Effector memory CD4-positive, alpha-beta T cell (primary cell): ENCODE data around the gene HDAC6.

Source experiments
- DNase-seq, 3 donors: peaks; one replicate each; pipeline ENCODE4 v3.0.0-alpha.2; 2020
- H3K27ac ChIP-seq: 2 replicates; pipeline ENCODE4 v1.7.0; 2013; ENCODE audit warnings: mild to moderate bottlenecking, low read length, moderate library complexity; ENCODE audit not compliant: insufficient read depth, poor library complexity, severe bottlenecking
- H3K27me3 ChIP-seq: replicated peaks from 2 replicates; pipeline ENCODE4 v1.7.0; 2013; ENCODE audit warnings: mild to moderate bottlenecking, low read length; ENCODE audit not compliant: insufficient read depth, control insufficient read depth, poor library complexity, severe bottlenecking
- H3K36me3 ChIP-seq: 2 replicates; pipeline ENCODE4 v1.7.0; 2013; ENCODE audit warnings: mild to moderate bottlenecking, low read length, moderate library complexity; ENCODE audit not compliant: control insufficient read depth, insufficient read depth
- H3K4me1 ChIP-seq: 2 replicates; pipeline ENCODE4 v1.7.0; 2013; ENCODE audit warnings: low read length, mild to moderate bottlenecking; ENCODE audit not compliant: control insufficient read depth, insufficient read depth, poor library complexity, severe bottlenecking
- H3K4me3 ChIP-seq: 2 replicates; pipeline ENCODE4 v1.7.0; 2013; ENCODE audit warnings: low read length, low read depth, mild to moderate bottlenecking; ENCODE audit not compliant: insufficient read depth, poor library complexity, severe bottlenecking
- H3K9me3 ChIP-seq: 2 replicates; pipeline ENCODE4 v1.7.0; 2013; ENCODE audit warnings: mild to moderate bottlenecking, low read length, moderate library complexity; ENCODE audit not compliant: control insufficient read depth

The HDAC6 gene

DNA sequence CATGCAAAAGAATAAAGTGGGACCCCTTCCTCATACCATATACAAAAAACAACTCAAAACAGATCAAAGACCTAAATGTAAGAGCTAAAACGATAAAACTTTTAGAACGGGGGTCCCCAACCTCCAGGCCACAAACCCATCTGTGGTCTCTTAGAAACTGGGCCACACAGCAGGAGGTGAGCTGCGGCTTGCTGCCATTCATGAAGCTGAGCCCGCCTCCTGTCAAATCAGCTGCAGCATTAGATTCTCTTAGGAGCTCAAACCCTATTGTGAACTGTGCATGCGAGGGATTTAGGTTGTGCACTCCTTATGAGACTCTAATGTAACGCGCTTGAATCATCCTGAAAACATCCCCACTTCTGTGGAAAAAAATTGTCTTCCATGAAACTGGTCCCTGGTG is 22.5 kb upstream of the HDAC6 start:
- no peak overlapping the region for H3K27ac ChIP-seq
- no peak overlapping the region for H3K4me3 ChIP-seq
- no peaks in the 10 kb centered on the region for H3K9me3 ChIP-seq
- no peaks in the 10 kb centered on the region for H3K4me1 ChIP-seq
- H3K27me3 ChIP-seq = no peaks in the 10 kb centered on the region
- DNase-seq = no peak
- no peaks in the 10 kb centered on the region for H3K36me3 ChIP-seq

- Histone ChIP-seq H3K36me3 (no peaks in the 10 kb centered on the region), H3K4me3 (no peak overlapping the region), H3K27ac (no peak overlapping the region), H3K27me3 (no peaks in the 10 kb centered on the region), H3K9me3 (no peaks in the 10 kb centered on the region), H3K4me1 (no peaks in the 10 kb centered on the region)
- DNase-seq = no peak
Measured at GRCh38 chrX:48781705-48782104, 20.2 kb upstream of the HDAC6 start.

DNA sequence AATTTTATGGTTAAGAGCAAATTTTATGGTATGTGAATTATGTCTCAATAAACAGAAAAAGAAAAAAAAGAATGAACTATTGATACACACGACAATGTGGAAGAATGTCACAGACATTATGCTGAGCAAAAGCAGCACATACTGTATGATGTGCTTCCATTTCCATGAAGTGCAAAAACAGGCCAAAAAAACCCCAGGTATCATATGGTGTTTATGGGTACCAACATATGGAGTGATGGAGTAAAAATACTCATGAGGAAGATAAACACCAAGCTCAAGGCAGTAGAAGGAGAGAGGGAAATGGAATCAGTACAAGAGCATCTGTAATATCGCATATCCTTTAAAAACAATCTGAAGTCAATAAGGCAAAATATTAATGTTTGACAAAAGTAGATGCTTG is 19.7 kb upstream of the HDAC6 start:
- H3K27ac ChIP-seq = no peak overlapping the region
- no peaks in the 10 kb centered on the region for H3K36me3 ChIP-seq
- no peaks in the 10 kb centered on the region for H3K4me1 ChIP-seq
- H3K27me3 ChIP-seq = no peaks in the 10 kb centered on the region
- no peak for DNase-seq
- no peaks in the 10 kb centered on the region for H3K9me3 ChIP-seq
- no peak overlapping the region for H3K4me3 ChIP-seq

- Histone ChIP-seq H3K4me3 (no peak overlapping the region), H3K9me3 (no peaks in the 10 kb centered on the region), H3K27me3 (no peaks in the 10 kb centered on the region), H3K36me3 (no peaks in the 10 kb centered on the region), H3K27ac (no peak overlapping the region), H3K4me1 (no peaks in the 10 kb centered on the region)
- no peak for DNase-seq
Measured at GRCh38 chrX:48782795-48783194, 19.1 kb upstream of the HDAC6 start.

DNA sequence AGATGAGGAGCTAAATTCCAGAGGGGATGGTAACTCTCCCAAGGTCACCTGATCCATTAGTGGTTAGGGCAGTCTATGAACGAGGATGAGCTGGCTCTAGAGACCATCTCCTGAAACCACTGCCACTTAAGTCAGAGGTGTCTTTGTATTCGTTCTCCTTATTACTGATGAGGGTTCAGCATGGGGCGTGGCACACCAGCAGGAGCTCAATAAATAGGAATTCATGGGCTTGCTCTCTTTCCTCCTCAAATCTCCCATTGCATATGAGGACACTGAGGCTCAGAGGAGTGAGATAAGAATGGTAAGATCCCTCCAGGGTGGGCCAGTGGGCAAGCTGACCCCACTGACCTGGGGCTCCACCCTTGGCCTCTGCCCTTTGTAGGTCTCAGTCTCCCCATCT is 17.1 kb upstream of the HDAC6 start:
- Histone ChIP-seq H3K36me3 (no peaks in the 10 kb centered on the region), H3K4me1 (no peaks in the 10 kb centered on the region), H3K27me3 (no peaks in the 10 kb centered on the region), H3K27ac (no peak overlapping the region), H3K4me3 (no peak overlapping the region), H3K9me3 (no peaks in the 10 kb centered on the region)
- DNase-seq = no peak

DNA sequence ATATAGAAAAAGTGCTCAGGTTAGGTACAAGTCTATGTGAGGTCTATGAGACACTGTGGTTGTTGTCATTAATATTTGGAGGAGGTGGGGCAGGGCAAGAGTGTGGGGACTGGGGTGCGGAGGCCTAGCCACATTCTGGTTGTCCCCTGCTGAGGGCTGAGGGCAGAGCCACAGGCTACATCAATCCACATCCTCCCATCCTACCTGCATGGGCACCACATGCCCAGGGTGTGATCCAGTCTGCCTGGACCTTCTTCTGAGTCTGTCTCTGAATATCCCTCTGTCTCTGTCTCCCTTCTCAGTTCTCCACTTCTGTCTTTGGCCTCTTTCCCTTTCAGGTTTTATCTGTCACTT is 16.7 kb upstream of the HDAC6 start:
- Histone ChIP-seq H3K27ac (no peak overlapping the region), H3K9me3 (no peaks in the 10 kb centered on the region), H3K4me1 (no peaks in the 10 kb centered on the region), H3K4me3 (no peak overlapping the region), H3K36me3 (no peaks in the 10 kb centered on the region), H3K27me3 (no peaks in the 10 kb centered on the region)
- no peak for DNase-seq

DNA sequence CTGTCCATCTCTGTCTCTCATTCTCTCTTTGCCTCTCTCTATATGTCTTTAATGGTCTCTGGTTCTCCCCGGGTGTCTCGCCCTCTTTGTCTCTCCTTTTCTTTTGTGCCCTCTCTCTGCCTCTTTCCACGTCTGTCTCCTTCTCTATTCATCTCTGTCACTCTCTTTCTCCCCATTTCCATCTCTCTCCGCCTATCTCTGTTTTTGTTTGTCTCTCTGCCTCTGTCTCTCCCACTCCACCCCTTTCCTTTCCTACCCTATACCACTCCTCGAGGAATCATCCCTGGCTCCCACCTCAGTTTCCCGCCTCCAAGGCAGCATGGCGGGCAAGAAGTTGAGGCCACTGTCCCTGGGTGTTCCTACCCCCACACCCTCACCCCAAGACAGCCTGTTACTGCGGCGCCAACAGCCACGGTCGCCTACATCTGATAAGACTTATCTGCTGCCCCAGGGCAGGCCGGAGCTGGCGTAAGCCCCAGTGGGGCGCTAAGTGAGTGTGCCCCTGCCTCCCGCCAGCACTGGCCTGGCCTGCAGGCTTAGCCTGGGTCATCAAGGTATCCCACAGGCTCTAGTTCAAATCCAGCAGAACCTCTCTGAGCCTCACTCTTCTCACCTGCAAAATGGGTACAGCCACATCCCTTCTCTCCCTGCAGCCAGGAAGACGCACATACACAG is 16.2 kb upstream of the HDAC6 start:
- H3K4me1 ChIP-seq = no peaks in the 10 kb centered on the region
- no peak overlapping the region for H3K27ac ChIP-seq
- H3K27me3 ChIP-seq = no peaks in the 10 kb centered on the region
- no peaks in the 10 kb centered on the region for H3K36me3 ChIP-seq
- DNase-seq = no peak
- no peaks in the 10 kb centered on the region for H3K9me3 ChIP-seq
- no peak overlapping the region for H3K4me3 ChIP-seq

DNA sequence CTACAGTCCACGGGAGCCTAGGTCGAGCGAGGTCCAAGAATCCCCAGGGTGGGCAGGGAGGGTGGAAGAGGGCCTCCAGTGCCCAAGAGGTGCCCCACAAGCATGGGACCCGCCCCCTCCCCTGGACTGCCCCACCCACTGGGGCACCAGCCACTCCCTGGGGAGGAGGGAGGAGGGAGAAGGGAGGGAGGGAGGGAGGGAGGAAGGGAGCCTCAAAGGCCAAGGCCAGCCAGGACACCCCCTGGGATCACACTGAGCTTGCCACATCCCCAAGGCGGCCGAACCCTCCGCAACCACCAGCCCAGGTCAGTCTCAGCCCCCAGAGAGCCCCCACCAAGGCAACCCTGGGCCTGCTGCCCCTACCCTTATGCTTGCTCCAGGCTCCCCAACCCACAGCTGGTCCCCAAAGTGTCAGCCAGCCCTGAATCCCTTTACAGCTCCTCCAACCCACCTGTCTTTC is 15.5 kb upstream of the HDAC6 start, which contains the start of gene GATA1:
Gene GATA1, plus strand, starts transcription at position 250 of the 460 bp plus-strand sequence. CDS start 4,520 bp downstream, outside the sequence.
- Histone ChIP-seq H3K36me3 (no peaks in the 10 kb centered on the region), H3K4me1 (no peaks in the 10 kb centered on the region), H3K4me3 (no peak within 1 kb of the TSS), H3K9me3 (no peaks in the 10 kb centered on the region), H3K27ac (no peak within 1 kb of the TSS), H3K27me3 (no peaks in the 10 kb centered on the region)
- DNase-seq = no peak

DNA sequence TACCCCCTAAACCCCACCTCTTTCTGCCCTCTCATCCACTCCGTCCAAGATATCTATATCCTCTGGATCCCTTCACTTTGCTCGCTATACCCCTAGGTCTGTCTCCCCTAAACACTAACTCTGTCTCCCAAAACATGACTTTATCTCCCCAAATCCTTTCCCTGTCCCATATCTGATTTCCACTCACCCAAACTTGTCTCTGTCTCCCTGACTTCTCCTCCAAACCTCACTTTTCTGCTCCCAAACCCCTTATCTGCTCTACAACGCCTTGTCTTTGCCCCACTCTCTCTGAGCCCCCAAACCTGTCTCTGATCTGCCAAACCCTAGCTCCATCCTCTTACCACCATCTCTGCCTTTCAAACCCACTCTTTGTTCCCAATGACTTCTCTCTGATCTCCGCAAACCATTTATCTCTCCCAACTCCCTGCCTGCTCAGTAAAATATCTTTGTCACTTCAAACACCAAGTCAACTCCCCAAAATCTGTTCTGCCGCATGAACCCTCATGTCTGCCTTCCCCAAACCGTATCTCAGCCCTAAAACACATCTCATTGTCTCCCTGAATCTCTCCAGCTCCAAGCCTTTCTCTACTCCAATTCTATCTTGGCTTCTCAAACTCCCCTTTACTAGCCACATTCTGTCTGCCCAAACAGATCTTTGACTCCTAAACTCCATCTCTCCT is 14.9 kb upstream of the HDAC6 start:
- no peaks in the 10 kb centered on the region for H3K27me3 ChIP-seq
- H3K9me3 ChIP-seq = no peaks in the 10 kb centered on the region
- H3K4me3 ChIP-seq = no peak overlapping the region
- no peaks in the 10 kb centered on the region for H3K4me1 ChIP-seq
- no peak for DNase-seq
- H3K36me3 ChIP-seq = no peaks in the 10 kb centered on the region
- H3K27ac ChIP-seq = no peak overlapping the region
